NT2/D1 (cell line): Measurements from ENCODE around the gene MEMO1.

Experiments used
- YY1 ChIP-seq: IDR thresholded peaks from 2 replicates; pipeline ENCODE4 v1.6.1; 2011; ENCODE audit not compliant: insufficient read length, insufficient read depth
- ZNF274 ChIP-seq: IDR thresholded peaks from 2 replicates; pipeline ENCODE4 v1.6.1; 2011; ENCODE audit warnings: mild to moderate bottlenecking, low read depth, low read length

DNA sequence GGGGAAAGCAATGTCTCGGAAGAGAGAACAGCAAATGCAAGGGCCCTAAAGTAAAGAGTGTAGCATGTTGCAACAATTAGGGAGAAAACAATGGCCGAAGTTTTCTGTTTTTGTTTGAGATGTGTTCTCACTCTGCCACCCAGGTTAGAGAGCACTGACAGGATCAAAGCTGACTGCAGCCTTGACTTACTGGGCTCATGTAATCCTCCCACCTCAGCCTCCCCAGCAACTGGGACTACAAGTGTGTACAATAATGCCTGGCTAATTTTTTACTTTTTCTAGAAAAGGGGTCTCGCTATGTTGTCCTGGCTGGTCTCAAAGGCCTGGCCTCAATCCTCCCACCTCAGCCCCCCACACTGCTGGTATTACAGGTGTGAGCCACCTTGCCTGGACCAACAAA lies 23.9 kb downstream of the MEMO1 start:
- no peak for TF ChIP-seq ZNF274
- TF ChIP-seq YY1: no peak
